G401 (cell line): ENCODE results near the gene KRTAP10-9. TPM values are rescaled to one million over a fixed set of nuclear protein-coding genes. Genes with fewer than 3 reads are reported as not detected.
A peak's percentile ranks its signal among the peaks of the same experiment; 100 is the strongest.
"Not testable (repeated sequence)": the region's sequence is repeated elsewhere in the genome, so short reads cannot be mapped to it uniquely, and the experiment has no call there.

Experiments used
- DNase-seq: peaks from one replicate; pipeline ENCODE4 v3.0.0-alpha.2; 2015; ENCODE audit warnings: low spot score
- in situ Hi-C: cut with HindIII; loops from 2 replicates; pipeline ENCODE4 v1.10.0; 2016; ENCODE audit warnings: low sequenced_read_pairs, mixed read lengths
- total RNA-seq: library from RNA; depleted of rRNA; stranded (reverse); fragments of >200 nt; shearing (Covaris generic); gene quantifications from 2 replicates; pipeline ENCODE4 v1.2.3, GENCODE V29; 2014

The KRTAP10-9 gene
- total RNA-seq, 1 experiment from 2014 or later = not detected

DNA sequence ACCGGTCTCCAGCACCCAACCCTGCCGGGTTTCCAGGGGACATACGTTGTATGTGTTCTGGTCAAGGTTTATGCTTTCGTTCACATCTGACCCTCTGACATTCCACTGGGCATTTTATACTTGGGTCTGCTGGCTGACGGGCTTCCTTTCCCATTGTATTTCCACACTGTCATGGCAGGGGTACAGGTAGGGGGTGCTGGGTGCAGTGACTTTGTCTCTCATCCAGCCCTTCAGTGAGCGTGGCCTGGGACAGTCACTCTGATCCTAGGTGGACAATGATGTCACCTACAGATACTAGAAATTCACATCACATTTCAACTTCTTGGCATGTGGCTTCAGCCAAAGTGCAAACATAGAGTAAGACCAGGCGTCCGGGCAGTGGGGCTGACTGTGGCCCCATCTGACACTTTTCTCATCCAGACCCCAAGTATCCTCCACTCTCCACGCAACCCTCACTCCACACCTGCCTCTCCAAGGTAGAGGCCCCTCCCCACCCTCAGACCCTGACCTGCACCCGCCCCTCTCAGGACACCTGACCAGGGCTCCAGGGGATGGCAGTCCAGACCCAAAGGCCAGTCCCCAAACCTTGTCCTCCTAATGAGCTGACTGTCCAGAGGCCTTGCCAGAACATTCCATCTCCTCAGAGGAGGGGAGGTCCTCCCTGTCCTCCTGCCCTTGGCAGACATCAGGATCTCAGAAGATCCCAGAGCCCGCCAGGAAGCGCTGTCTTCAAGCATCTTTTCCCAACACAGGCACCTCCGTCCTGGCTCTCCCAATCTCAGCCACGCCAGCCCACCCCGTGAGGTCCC is 9.5 kb downstream of the KRTAP10-9 start:
- no peak for DNase-seq
- in situ Hi-C loops = no loop called here

DNA sequence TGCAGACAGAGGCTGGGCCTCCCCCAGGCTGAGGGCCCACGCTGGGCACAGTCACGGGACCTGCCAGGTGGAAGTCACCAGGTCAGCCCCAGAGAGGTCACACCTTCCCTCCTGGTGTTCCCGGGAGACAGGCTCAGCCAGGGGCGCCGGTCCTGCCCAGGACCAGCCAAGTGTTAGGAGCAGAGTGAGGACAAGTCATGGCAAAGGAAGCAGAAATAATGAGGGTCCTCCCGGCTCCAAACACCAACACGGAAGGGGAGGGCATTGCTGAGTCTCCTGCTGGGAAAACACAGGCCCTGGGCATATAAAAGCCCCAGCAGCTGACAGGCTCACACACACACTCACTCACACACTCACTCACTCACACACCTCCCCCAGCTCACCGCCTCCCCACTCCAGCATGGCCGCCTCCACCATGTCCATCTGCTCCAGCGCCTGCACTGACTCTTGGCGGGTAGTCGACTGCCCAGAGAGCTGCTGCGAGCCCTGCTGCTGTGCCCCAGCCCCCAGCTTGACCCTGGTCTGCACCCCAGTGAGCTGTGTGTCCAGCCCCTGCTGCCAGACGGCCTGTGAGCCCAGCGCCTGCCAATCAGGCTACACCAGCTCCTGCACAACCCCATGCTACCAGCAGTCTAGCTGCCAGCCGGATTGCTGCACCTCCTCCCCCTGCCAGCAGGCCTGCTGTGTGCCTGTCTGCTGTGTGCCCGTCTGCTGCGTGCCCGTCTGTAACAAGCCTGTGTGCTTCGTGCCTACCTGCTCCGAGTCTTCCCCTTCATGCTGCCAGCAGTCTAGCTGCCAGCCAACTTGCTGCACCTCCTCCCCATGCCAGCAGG is 10.3 kb downstream of the KRTAP10-9 start, which contains the start of gene KRTAP10-10:
KRTAP10-10 (plus strand) TSS at position 339 of the 833 bp plus-strand sequence; CDS start at position 401, 62 bp downstream.
- in situ Hi-C loops = no loop called here
- peak; percentile 75 for DNase-seq

DNA sequence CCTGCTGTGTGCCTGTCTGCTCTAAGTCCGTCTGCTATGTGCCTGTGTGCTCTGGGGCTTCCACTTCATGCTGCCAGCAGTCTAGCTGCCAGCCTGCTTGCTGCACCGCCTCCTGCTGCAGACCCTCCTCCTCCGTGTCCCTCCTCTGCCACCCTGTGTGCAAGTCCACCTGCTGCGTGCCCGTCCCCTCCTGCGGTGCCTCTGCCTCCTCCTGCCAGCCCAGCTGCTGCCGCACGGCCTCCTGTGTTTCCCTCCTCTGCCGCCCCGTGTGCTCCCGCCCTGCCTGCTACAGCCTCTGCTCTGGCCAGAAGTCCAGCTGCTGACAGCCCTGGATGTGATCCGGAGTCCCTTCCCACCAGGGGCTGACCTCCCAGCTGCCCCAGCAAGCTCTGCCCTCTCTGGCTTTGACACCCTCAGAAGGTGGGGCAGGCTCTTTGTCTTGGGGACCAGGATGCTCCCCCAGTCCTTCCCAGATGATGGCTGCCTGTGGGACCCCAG is 11.0 kb downstream of the KRTAP10-9 start:
- in situ Hi-C loops, DNase-seq: not testable (repeated sequence)

DNA sequence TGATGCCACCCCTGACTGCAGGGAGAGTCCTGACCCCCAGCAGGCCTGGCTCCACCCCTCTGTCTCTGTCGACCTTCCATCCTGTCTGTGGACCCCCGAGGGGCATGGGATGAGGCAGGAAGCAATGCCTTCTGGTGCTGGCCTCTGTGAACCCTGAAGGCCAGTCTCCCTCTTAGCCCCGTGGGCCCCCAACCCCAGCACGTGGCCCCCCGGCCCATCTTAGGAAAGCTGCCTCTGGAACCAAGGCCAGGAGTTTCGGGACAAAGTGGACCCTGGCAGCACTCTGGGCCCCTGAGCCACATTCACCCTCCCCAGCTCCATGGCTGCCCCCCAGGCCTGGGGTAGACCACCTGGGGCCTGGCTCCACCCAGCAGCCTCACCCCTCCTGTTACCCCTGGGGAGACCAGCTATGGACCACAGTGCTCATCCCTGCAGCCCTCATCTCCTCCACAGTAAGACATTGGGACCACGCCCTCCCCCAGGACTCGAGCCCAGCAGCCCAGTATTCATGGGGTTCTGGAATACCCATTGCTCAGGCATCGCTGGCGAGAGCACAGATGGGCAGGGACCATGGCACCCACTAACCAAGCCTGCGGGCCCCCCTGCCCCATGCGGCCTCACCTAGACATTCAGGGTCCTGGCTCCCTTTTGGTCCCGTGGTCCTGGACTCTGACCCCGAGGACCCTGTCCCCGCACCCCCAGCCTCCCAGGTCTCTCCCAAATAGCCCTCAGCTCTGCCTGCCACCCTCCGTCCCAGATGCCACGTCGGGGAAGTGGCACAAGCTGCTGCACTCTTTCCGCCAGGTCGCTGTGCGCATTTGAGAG is 11.8 kb downstream of the KRTAP10-9 start:
- DNase-seq = not testable (repeated sequence)

DNA sequence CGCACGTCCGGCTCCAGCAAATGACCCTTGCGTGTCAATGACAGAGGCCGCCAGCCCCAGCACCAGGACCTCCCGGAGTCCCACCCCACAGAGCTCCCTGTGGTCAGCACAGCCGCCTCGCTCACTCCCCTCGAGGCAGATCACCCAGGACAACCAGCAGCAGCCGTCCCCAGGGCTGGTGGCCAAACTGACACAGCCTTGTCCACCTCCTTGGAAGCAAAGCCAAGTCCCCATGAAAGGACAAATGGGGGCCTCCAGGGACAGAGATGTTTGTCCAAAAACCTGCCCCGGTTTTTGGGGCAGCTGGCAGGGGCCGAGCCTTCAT is 12.4 kb downstream of the KRTAP10-9 start:
- in situ Hi-C loops = no loop called here
- DNase-seq = no peak

More for the DNA sequence above, 11.8 kb downstream of the KRTAP10-9 start:
- in situ Hi-C loops = not testable (repeated sequence)

DNA sequence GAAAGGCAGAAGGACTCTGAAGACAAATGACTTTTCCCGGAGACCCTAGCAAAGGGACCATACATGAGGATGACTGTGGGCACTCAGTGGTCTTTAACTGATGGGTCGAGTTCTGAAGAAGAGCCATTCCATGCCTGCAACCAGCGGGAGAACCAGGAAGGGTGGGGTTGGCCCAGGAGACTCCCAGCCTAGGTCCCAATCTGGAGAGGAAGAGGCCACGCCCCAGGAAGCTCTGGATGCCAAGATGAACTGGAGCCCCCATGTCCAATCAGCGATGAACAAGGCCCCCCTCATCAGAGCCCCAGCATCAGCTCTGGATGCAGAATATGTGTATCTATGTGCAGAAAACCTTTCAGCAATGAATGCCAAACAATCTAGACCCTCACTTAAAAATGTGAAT is 13.9 kb downstream of the KRTAP10-9 start:
- no peak for DNase-seq
- in situ Hi-C loops = no loop called here

DNA sequence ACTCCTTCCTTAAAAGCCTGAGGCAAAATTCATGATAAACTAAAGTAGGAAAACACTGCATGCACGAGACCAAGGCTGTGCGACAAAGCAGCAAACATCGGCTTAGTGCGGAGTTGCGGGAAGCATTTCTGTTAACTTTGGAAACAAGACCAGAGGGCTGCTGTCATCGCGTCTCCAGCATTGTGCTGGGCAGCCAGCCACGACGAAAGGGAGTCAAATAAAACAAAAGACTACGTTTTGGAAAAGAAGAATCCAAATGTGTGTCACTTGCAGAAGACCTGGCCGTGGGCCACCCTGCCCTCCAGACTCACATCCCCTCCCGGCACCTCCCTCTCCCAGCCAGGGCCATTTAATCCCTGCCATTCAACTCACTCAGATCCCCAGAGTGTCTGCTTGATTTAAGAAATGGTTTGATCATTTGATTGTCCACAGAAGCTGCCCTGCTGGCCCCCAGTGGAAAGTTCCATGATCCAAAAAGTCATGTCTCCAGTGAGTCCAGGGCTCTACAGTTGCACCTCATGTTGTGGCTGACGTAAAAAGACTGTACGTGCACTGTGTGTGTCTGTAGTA is 16.9 kb downstream of the KRTAP10-9 start:
- no peak for DNase-seq
- in situ Hi-C loops = no loop called here

DNA sequence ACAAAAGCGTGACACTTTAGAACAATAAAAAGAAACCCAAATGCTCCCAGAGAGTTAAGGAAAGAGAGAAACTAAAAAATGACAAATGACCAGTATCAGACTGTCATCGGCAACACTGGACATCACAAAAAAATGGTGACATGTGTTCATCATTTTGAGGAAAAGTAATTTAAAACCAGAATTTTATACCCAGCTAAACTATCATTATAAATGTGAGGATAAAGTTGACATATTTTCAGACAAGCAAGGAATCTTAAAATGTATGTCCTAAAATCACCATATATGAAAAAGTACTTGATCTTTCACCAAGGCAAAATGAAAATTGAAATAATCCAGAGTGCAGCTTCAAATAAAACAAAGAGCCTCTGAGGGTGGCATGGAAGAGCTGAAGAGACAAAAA is 18.0 kb downstream of the KRTAP10-9 start:
- in situ Hi-C loops = no loop called here
- no peak for DNase-seq

DNA sequence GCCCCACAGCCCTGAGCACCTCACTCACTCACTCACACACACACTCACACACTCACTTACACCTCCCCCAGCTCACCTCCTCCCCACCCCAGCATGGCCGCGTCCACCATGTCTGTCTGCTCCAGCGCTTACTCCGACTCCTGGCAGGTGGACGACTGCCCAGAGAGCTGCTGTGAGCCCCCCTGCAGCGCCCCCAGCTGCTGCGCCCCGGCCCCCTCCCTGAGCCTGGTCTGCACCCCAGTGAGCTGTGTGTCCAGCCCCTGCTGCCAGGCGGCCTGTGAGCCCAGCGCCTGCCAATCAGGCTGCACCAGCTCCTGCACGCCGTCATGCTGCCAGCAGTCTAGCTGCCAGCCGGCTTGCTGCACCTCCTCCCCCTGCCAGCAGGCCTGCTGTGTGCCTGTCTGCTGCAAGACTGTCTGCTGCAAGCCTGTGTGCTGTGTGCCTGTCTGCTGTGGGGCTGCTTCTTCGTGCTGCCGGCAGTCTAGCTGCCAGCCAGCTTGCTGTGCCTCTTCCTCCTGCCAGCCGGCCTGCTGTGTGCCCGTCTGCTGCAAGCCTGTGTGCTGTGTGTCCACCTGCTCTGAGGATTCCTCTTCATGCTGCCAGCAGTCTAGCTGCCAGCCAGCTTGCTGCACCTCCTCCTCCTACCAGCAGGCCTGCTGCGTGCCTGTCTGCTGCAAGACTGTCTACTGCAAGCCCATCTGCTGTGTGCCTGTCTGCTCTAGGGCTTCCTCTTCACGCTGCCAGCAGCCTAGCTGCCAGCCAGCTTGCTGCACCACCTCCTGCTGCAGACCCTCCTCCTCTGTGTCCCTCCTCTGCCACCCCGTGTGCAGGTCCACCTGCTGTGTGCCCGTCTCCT is 19.7 kb downstream of the KRTAP10-9 start, which contains the start of gene KRTAP10-11:
KRTAP10-11 (plus strand) TSS at position 49 of the 856 bp plus-strand sequence; CDS start at position 94, 45 bp downstream.
- peak; percentile 29 for DNase-seq
- in situ Hi-C loops = not testable (repeated sequence)

DNA sequence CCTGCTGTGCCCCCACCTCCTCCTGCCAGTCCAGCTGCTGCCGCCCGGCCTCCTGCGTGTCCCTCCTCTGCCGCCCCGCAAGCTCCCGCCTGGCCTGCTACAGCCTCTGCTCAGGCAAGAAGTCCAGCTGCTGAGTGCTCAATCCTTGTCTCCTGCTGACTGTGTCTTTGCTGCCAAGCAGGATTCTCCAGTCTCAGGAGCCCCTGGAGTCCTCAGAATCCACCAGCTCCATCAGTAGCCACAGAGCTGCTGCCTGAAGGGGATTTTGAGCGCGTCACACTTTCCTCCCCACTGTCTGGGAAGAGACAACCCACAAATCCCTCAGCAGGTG is 20.3 kb downstream of the KRTAP10-9 start:
- DNase-seq = no peak
- in situ Hi-C loops = no loop called here

DNA sequence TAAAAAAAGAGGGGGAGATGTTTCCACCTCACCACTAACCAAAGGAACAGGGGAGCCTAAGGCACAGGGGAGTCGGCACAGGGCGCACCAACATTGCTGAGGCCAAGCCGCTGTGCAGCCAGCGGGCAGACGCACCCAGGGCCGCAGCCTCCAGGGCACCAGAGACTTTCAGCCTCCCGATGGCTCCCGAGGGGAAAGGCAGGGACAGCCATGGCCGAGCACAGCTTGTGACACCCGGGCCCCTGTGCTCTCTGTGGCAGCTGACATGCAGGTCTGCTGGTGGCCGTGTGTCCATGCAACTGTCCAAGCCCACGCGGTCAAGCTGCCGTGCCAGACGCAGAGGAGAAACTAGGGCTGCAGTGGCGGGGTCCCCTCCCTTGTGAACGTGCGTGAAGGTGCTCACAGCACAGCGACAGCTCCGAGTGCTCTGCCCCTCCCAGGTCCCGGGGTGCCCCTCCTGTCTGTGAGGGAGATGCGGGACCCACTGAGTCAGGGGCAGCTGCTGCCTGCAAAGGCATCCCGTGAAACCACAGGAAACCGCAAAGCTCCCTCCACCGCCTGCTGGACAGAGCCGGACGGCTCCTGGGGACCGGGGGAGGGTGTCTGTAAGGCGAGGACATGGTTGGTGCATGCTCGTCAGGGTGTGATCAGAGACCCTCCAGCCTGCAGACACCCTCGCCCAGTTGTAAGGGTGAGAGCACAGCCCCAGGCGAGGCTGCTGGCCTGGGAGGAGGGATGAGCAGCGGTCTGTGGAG is 21.8 kb downstream of the KRTAP10-9 start:
- DNase-seq = no peak
- in situ Hi-C loops = no loop called here

DNA sequence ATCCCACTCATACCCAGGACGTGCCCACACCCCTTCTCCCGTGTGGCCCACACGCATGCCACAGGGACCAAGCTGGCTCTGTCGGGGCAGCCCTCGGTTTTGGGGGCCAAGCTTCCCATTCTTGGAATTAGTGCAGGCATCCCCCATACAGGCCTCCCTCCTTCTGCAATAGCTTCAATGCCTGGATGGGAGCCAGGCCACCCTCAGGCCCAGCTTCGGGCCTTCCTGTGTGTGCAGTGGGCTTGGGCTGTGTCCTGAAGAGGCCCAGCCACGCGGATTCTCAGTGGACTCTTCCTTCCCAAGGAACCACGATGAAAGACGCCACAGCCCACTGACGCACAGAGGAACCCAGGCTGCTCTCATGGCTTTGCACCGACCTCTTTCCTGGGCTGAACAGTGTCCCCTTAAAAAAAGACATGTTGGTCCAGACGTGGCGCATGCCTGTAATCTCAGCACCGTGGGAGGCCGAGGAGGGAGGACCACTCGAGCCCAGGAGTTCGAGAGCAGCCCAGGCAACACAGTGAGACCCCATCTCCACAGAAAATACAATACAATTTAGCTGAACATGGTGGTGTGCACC is 22.7 kb downstream of the KRTAP10-9 start:
- DNase-seq = no peak
- in situ Hi-C loops = no loop called here

DNA sequence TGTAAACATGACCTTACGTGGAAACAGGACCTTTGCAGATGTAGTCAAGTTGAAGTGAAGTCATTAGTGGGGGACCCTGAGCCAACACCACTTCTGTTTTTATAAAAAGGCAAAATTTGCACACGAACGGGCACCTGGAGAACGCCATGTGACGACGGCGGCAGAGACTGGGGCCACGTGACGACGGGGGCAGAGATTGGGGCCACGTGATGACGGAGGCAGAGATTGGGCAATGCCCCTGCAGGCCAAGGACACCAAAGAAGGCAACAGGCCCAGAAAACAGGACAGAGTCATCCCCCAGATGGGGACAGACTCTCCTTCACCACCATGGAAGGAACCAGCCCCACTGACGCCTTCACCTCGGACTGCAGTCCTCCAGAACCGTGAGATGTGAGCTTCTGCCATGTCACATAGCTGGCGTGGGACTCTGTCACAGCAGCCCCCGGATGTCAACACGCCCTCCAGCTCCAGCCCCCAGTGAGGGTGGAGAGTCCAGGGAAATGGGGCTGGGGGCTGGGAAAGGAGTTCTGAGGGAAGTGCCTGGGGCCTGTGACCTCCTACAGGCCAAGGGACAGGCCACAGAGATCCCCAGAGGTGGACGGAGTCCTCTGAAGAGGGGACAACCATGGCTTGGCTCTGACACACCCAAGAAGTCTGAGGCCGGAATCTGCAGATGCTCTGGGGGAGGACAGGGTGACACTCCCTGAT is 23.5 kb downstream of the KRTAP10-9 start:
- in situ Hi-C loops = no loop called here
- no peak for DNase-seq

DNA sequence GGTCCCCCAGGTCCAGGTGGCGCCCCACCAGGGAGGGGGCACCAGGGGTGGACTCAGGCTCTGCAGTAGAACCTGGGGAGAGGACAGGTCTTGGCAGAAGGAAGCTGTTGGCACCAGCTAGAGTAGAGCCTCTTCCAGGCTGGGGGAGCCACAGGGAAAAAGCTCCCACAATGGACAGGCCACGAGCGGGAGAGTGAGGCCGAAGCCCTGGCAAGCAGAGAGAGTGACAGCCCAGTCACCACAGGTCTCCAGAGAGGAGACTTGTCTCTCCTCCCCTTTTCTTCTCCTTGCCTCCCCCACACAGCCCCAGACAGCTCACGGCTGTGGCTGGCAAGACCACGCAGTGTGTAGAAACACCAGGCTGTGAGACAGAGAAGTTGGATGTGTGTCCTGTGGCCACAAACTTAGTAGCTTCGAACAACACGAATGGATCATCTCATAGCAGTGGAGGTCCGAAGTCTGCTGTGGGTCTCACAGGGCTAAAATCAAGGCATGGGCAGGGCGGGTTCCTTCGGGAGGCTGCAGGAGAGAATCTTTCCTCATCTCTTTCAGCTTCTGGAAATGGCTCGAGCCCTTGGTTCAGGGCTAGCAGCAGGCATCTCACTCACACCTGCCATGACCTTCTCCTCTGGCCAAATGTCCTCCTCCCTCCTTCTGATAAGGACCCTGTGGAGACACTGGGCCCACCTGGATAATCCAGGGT is 24.2 kb downstream of the KRTAP10-9 start:
- in situ Hi-C loops = no loop called here
- DNase-seq = no peak

DNA sequence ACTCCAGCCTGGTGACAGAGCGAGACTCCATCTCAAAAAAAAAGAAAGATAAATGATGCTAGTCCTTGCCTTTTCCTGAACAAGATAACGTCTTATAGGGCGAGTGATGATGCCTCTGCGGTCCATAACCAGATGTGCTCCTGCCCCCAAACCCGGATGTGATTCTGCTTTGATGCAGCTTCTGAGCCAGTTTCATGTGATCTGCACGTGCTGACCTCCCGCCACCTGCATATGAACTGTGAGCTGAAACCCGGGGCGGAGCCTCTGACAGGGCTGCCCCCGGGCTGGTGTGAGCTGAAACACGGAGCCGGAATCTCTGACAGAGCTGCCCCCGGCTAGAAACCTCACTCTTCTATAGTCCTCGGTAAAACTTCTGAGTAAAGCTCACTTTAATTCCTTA is 26.2 kb downstream of the KRTAP10-9 start:
- no peak for DNase-seq
- in situ Hi-C loops = no loop called here
